GM18909 (cell line): ENCODE data around the gene PINLYP.
A peak's percentile ranks its signal among the peaks of the same experiment; 100 is the strongest.
"Not testable (repeated sequence)": the region's sequence is repeated elsewhere in the genome, so short reads cannot be mapped to it uniquely, and the experiment has no call there.

Experiments used
- ATAC-seq: cut with Tn5 transposase; IDR thresholded peaks from one replicate; pipeline ENCODE4 v1.9.1; 2021; ENCODE audit warnings: mild to moderate bottlenecking; ENCODE audit not compliant: unreplicated experiment, poor library complexity

The PINLYP gene

GRCh38 chr19:43598445-43599240, 23.0 kb downstream of the PINLYP start:
- no peak for ATAC-seq

- ATAC-seq, result no peak
Observed at GRCh38 chr19:43599635-43600295, 24.2 kb downstream of the PINLYP start.

- ATAC-seq, result not testable (repeated sequence)
Observed at GRCh38 chr19:43600326-43600725, 24.7 kb downstream of the PINLYP start.

GRCh38 chr19:43605875-43606568, 30.4 kb downstream of the PINLYP start:
- no peak for ATAC-seq

GRCh38 chr19:43606569-43607229, 31.1 kb downstream of the PINLYP start:
- ATAC-seq, result no peak

GRCh38 chr19:43607238-43608205, 31.9 kb downstream of the PINLYP start:
- ATAC-seq, result no peak

GRCh38 chr19:43609872-43610271, 34.3 kb downstream of the PINLYP start:
- ATAC-seq, result no peak

GRCh38 chr19:43610493-43610892, 34.9 kb downstream of the PINLYP start:
- no peak for ATAC-seq

- no peak for ATAC-seq
Observed at GRCh38 chr19:43611788-43612187, 36.2 kb downstream of the PINLYP start, which contains the start of gene SRRM5. Gene SRRM5 (plus strand): TSS chr19:43612088. CDS start chr19:43612122, 34 bp downstream.

- no peak for ATAC-seq
Observed at GRCh38 chr19:43612374-43612773, 36.8 kb downstream of the PINLYP start.

GRCh38 chr19:43616306-43616705, 40.7 kb downstream of the PINLYP start:
- no peak for ATAC-seq

GRCh38 chr19:43616954-43617353, 41.4 kb downstream of the PINLYP start:
- no peak for ATAC-seq

GRCh38 chr19:43618921-43619261, 43.3 kb downstream of the PINLYP start:
- peak; percentile 41 for ATAC-seq

GRCh38 chr19:43619262-43620060, 43.9 kb downstream of the PINLYP start, which contains the start of gene ZNF428:
Gene ZNF428 (minus strand): TSS chr19:43619629. CDS start chr19:43614304, 5,325 bp downstream.
- peak; percentile 76 for ATAC-seq

- no peak for ATAC-seq
Observed at GRCh38 chr19:43620061-43621001, 44.7 kb downstream of the PINLYP start.

- ATAC-seq, result no peak
Observed at GRCh38 chr19:43622070-43622469, 46.5 kb downstream of the PINLYP start.

- ATAC-seq, result no peak
Observed at GRCh38 chr19:43622956-43623355, 47.4 kb downstream of the PINLYP start.
